Daoy (cell line): ENCODE measurements around the gene FERMT1. TPM values are rescaled to one million over a fixed set of nuclear protein-coding genes. Genes with fewer than 3 reads are reported as not detected.
"Not testable (repeated sequence)": the region's sequence is repeated elsewhere in the genome, so short reads cannot be mapped to it uniquely, and the experiment has no call there.

Source experiments
- DNase-seq: peaks from one replicate; pipeline ENCODE4 v3.0.0-alpha.2; 2015; ENCODE audit warnings: low read depth
- total RNA-seq: library from RNA; depleted of rRNA; stranded (reverse); fragments of >200 nt; shearing (Covaris generic); gene quantifications from 2 replicates; pipeline ENCODE4 v1.2.3, GENCODE V29; 2014; rRNA removed

FERMT1 gene
- total RNA-seq, 1 experiment from 2014 or later = 4.6 TPM

DNA sequence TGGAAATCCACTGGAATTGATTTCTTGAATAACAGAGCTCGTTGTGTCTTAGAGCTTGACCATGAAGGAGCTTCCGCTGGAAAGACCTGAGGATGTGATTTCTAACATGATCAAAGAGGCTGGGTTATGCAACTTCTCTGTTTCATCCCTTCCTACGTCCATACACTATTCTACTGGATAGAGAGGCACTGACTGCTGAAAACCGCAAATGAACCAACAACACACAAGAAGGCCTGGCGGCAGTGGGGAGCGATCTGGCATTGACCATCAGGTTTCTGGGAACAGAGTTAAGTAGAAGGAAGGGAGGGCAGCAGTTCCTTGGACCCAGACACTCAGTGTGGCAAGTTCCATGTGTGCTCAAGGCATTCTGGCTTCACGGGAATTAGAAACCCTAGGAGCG, 82.3 kb downstream of the FERMT1 start:
- no peak for DNase-seq

DNA sequence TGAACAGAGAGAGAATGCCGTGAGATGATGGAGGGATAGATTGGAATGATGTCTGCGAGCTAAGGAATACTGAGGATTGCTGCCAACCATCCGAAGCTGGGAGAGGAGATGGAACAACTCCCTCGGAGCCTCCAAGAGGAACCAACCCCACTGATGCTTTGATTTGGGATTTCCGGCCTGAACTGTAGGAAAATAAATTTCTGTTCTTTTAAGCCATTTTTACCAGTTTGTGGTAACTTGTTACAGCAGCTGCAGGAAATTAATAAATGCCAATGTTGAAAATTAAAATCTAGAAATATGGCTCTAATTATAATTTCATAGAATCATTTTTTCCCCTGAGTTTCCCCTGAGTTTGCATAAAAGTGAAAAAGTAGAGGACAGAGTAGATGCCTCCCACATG, 83.1 kb downstream of the FERMT1 start:
- DNase-seq = no peak

GRCh38 chr20:6038256-6038655, 84.6 kb downstream of the FERMT1 start:
- DNase-seq = no peak

DNA sequence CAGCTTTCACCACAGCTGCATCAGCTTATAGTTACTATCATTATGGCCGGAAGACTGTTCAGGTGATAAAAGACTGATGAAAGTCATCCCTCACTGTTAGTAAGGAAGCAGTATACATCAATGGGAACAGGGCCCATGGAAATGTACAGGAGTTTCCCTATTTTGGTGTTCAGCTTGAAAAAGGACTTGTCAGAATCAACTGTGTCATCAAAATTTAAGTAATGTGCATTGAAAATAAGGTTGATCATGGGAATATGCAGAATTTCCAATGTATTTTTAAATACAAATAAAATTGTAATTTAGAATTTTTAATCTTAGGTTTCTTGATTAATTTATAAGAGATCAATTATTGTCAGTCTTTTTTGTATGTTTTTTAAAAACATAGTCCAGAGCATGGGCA, 85.7 kb downstream of the FERMT1 start:
- DNase-seq = no peak

DNA sequence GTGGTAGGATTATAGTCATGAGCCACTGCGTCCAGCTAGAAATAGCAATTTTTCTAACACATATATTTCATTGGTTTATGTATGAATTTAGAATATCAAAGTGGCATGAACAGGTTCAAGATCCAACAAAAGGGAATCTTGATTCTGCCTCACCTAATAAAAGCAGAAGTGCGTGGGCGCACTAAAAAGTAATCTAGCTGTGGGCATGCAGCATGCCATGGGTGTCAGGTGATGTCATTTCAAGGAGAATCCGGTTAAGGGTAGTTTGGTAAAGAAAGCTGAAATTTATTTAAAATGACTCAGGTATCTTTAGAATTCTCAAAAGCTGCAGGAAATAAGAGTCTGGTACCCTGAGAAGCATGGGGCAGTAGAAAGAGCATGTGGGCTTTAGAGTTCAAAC, 86.6 kb downstream of the FERMT1 start:
- DNase-seq = no peak

DNA sequence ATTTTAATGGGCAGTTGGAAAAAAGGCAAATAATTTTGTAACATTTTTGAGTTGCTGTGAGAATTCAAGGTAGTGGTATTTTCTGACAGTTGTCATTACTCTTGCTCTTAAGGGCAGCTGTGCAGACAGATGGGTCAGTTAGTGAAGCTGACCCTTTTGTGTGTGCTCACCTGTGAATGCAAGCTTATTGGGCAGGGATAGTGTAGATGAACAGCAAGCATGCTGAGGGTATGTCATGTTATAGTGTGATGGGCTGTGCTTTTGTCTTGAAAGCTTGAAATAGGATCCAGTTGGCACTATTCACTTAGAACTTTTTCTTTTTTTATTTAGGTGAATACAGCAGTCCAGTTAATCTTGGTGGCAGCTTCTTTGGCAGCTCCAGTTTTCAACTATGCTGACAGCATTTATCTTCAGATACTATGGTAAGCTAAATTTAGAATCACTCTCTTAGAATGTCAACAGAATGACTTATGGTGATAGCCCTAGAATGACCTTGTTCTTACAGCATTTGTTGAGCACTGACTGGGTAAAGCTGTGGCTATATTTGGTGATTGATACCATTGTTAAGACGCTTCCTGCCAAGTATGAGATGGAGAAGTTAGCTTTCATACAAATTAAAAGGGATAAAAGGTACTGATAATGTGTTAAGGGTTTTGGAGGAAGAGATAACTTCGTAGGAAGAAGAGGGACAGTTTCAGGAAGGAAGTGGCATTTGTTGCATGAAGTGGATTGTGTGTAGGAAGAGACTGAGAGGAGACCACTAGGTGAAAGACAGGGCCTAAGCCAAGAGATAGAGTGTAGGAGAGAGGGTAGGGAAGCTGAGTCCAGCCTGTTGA, 88.5 kb downstream of the FERMT1 start:
- no peak for DNase-seq

DNA sequence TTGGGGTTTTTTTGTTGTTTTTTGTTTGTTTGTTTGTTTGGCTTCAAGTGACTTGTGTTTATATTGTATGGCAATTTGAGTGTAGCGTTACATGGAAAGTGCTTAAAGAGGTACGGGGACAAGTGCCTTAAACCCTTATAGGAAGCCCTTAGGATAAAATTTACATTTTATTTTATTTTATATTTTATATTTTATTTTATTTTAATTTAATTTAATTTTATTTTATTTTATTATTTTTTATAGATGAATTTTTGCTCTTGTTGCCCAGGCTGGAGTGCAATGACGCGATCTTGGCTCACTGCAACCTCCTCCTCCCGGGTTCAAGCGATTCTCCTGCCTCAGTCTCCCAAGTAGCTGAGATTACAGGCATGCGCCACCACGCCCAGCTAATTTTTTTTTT, 89.9 kb downstream of the FERMT1 start:
- not testable (repeated sequence) for DNase-seq

DNA sequence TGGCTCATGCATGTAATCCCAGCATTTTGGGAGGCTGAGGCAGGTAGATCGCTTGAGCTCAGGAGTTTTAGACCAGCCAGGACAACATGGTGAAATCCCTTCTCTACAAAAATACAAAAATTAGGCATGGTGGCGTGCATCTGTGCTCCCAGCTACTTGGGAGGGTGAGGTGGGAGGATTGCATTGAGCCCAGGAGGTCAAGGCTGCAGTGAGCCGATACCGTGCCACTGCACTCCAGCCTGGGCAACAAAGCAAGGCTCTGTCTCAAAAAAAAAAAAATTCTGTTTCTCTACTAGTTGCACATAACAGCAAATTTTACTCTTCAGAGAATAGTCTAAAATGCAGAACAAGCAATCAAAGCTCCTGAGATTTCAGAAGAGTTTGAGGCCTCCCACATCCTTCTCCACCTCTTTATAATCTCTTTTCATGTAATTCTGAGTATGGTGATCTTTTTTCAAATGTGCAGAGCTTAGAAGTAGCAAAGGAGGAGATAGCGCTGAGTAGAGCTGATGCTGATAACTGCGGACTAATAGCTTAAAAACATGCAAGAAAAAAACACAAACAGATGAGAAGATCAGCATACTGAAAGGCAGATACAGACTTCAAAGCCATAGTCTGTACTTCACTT, 92.3 kb downstream of the FERMT1 start:
- DNase-seq = no peak

GRCh38 chr20:6029538-6029937, 93.3 kb downstream of the FERMT1 start:
- no peak for DNase-seq

DNA sequence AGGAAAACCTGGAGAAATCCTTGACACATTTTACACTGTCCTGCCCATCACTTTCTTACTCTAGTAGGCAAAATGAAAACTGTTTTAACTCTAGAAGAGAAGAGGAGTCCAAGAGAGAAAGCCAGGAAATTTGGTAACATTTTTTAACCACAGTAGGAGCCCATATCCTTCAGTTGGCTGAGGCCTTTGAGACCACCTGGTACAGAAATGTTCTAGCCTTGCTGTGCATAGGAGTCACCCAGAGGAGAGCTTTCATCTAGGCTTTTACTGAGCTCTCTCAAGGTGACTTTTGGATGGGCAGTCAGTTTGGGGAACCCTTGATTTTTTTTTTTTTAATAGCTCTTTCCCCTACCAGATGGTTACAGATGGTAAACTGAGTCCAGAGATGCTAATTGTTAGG, 94.0 kb downstream of the FERMT1 start:
- no peak for DNase-seq

DNA sequence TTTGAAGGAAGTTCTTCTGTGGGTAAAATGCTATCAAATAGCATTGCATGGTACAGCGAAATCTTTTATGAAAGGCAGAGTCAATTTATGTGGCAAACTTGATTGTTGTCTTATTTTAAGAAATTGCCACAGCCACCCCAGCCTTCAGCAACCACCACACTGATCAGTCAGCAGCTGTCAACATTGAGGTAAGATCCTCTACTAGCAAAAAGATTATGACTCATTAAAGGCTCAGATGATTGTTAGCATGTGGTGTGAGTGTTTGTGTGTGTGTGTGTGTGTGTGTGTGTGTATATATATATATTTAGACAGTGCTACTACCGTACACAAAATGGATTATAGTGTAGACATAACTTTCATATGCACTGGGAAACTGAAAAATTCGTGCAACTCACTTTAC, 96.8 kb downstream of the FERMT1 start:
- DNase-seq = no peak

Other genes with a start within 250 kb of the FERMT1 start
- 0.42 and 1.5 TPM in 2 replicates for gene CHGB, start 211.5 kb downstream of the FERMT1 start, total RNA-seq
- 23.4 and 28.9 TPM in 2 replicates for gene TRMT6, start 172.5 kb downstream of the FERMT1 start, total RNA-seq
- gene MCM8, start 172.4 kb downstream of the FERMT1 start, total RNA-seq = 38.0 and 43.8 TPM in 2 replicates
- 54.5 and 80.8 TPM in 2 replicates for gene CRLS1, start 116.9 kb downstream of the FERMT1 start, total RNA-seq
- 0.15 and 0.86 TPM in 2 replicates for gene LRRN4, start 69.0 kb downstream of the FERMT1 start, total RNA-seq